Dedifferentiated amniotic fluid mesenchymal stem cell (primary cell): ENCODE measurements around the gene MAMDC4.

Experiments used
- DNase-seq: peaks from one replicate; pipeline ENCODE4 v3.0.0-alpha.2; 2016; ENCODE audit errors: extremely low spot score

The MAMDC4 gene

GRCh38 chr9:136849960-136850865, 1.9 kb upstream of the MAMDC4 start:
- DNase-seq = no peak

GRCh38 chr9:136850866-136851775, 1.0 kb upstream of the MAMDC4 start:
- DNase-seq = no peak

- no peak for DNase-seq
Measured at GRCh38 chr9:136852664-136853595, 784 bp downstream of the MAMDC4 start.

GRCh38 chr9:136853596-136854112, 1.5 kb downstream of the MAMDC4 start:
- no peak for DNase-seq

- DNase-seq = no peak
Measured at GRCh38 chr9:136854113-136854841, 2.1 kb downstream of the MAMDC4 start.

GRCh38 chr9:136854842-136855460, 2.8 kb downstream of the MAMDC4 start:
- no peak for DNase-seq

GRCh38 chr9:136855461-136856078, 3.4 kb downstream of the MAMDC4 start:
- no peak for DNase-seq

- DNase-seq = no peak
Measured at GRCh38 chr9:136856079-136856476, 3.9 kb downstream of the MAMDC4 start.

- DNase-seq = no peak
Measured at GRCh38 chr9:136856541-136857141, 4.5 kb downstream of the MAMDC4 start.

GRCh38 chr9:136857166-136857565, 5.0 kb downstream of the MAMDC4 start:
- DNase-seq = no peak

- DNase-seq = no peak
Measured at GRCh38 chr9:136857581-136858412, 5.7 kb downstream of the MAMDC4 start.

GRCh38 chr9:136858452-136858843, 6.3 kb downstream of the MAMDC4 start:
- DNase-seq = no peak

- DNase-seq = no peak
Measured at GRCh38 chr9:136858844-136859757, 7.0 kb downstream of the MAMDC4 start.

- DNase-seq = no peak
Measured at GRCh38 chr9:136860529-136860928, 8.4 kb downstream of the MAMDC4 start.

GRCh38 chr9:136860933-136861873, 9.1 kb downstream of the MAMDC4 start:
- no peak for DNase-seq

- DNase-seq = no peak
Measured at GRCh38 chr9:136861874-136862457, 9.8 kb downstream of the MAMDC4 start.
